Right lobe of liver (tissue), 6 donors: ENCODE measurements around the gene MAPK4. TPM values are rescaled to one million over a fixed set of nuclear protein-coding genes. Genes with fewer than 3 reads are reported as not detected.

ENCODE experiments used
- ATAC-seq, 4 donors: fragments of 200-7000 bp; cut with Tn5 transposase; one replicate each; pipeline ENCODE4 v1.9.1; 2020; ENCODE audit warnings: mild to moderate bottlenecking in 4 of 4, moderate library complexity in 4 of 4
- DNase-seq, 3 donors: peaks; one replicate each; pipeline ENCODE4 v3.0.0-alpha.2; 2020
- H3K27ac ChIP-seq, 3 donors: fragments of 200-600 bp; one replicate each; pipeline ENCODE4 v1.8.0; 2022
- H3K27me3 ChIP-seq, 2 donors: fragments of 200-600 bp; one replicate each; pipeline ENCODE4 v1.8.0; 2022
- H3K36me3 ChIP-seq, 4 donors: fragments of 200-600 bp; sonication (generic) in 1 of 4; one replicate each; pipeline versions ENCODE4 v1.5.1 to v1.8.0; 2017 to 2022; ENCODE audit warnings: control low read depth in 1 of 4
- H3K4me1 ChIP-seq, 4 donors: fragments of 200-600 bp; sonication (generic) in 1 of 4; one replicate each; pipeline versions ENCODE4 v1.5.1 to v1.8.0; 2017 to 2022; ENCODE audit warnings: control low read depth in 1 of 4
- H3K4me3 ChIP-seq, 3 donors: fragments of 200-600 bp; one replicate each; pipeline ENCODE4 v1.8.0; 2022
- H3K9me3 ChIP-seq, 4 donors: fragments of 200-600 bp; sonication (generic) in 1 of 4; one replicate each; pipeline versions ENCODE4 v1.5.1 to v1.8.0; 2017 to 2022; ENCODE audit warnings: control low read depth in 1 of 4
- POLR2A ChIP-seq: fragments of 450-650 bp; IDR thresholded peaks from one replicate; pipeline ENCODE4 v1.6.1; 2017; ENCODE audit warnings: antibody characterized with exemption, mild to moderate bottlenecking
- WGBS: methylation state at CpG from one replicate; pipeline ENCODE4 v1.1.6; 2018; ENCODE audit warnings: low coverage, low lambda C conversion rate; ENCODE audit not compliant: insufficient coverage; ENCODE audit errors: missing lambda C conversion rate; 5-methylcytosine and 5-hydroxymethylcytosine counted together
- intact Hi-C, 2 donors: fragments of 100-400 bp; cut with DNase I; formaldehyde crosslinking; loops; one replicate each; pipeline versions ENCODE4 v1.11.2 to v1.14.1; 2022
- total RNA-seq, 6 experiments: library from RNA; depleted of rRNA in 2 of 6; stranded (reverse); fragments of >200 nt in 2 of 6; fragmentation: NEBNext Ultra II Directional in 3 of 6; extraction: Animal tissue kit (Norgen Biotek cat#: 25700) in 3 of 6; gene quantifications; one replicate each; pipeline versions ENCODE4 v1.1.0 to v1.2.4, GENCODE V29; 2016 to 2023
- TF ChIP-seq, protein P1 (sequence below), 4 donors: fragments of 200-600 bp in 3 of 4; fragments of 450-650 bp in 1 of 4; IDR thresholded peaks; one replicate each; pipeline versions ENCODE4 v1.5.1 to v1.8.0; 2016 to 2022; ENCODE audit warnings: antibody characterized with exemption in 4 of 4, mild to moderate bottlenecking in 2 of 4
- donor health status: DM: no; HTN: yes; CAD: no.
- donor health status: DM: no; HTN: no; CAD: no.
- donor health status: DM: no; HTN: no; CAD: no.
- donor health status: DM: no; HTN: yes; CAD: no.
- donor health status: DM: no; HTN: yes; CAD: no.

Gene MAPK4
- total RNA-seq, 6 experiments from 2014 or later, result 0.33 to 8.3 (median 1.5) TPM

DNA sequence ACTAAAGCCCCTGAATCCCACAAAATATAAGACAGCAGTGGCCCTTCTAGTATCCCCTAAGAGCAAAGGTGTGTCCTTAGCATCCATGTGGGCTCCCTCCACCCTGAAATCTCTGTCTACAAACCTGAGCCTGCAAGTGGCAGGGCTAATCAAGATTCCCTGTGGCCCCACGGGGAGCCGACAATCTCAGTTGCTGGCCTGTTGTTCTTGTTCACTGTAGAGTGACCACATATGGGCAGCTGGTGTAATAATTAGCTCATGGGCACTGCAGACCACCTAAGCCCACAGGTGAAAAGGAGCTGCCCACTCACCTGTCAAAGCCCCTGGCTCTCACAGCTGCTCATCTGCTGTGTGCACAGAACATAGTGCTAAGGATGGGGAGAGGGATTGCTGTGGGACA is 157.7 kb downstream of the MAPK4 start:
- H3K36me3 ChIP-seq, result no peaks in the 10 kb centered on the region
- ATAC-seq (no peak), DNase-seq (no peak)
- H3K27me3 ChIP-seq, result no peaks in the 10 kb centered on the region
- intact Hi-C loops, result no loop called here
- H3K9me3 ChIP-seq, result no peaks in the 10 kb centered on the region
- no peaks in the 10 kb centered on the region for H3K4me1 ChIP-seq
- no peak for TF ChIP-seq POLR2A
- TF ChIP-seq, protein P1, sequence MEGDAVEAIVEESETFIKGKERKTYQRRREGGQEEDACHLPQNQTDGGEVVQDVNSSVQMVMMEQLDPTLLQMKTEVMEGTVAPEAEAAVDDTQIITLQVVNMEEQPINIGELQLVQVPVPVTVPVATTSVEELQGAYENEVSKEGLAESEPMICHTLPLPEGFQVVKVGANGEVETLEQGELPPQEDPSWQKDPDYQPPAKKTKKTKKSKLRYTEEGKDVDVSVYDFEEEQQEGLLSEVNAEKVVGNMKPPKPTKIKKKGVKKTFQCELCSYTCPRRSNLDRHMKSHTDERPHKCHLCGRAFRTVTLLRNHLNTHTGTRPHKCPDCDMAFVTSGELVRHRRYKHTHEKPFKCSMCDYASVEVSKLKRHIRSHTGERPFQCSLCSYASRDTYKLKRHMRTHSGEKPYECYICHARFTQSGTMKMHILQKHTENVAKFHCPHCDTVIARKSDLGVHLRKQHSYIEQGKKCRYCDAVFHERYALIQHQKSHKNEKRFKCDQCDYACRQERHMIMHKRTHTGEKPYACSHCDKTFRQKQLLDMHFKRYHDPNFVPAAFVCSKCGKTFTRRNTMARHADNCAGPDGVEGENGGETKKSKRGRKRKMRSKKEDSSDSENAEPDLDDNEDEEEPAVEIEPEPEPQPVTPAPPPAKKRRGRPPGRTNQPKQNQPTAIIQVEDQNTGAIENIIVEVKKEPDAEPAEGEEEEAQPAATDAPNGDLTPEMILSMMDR (IDR thresholded peaks at IDR 0.05), result no peak
- H3K4me3 ChIP-seq, result no peak overlapping the region
- no peak overlapping the region for H3K27ac ChIP-seq
- 80% methylated on average over 1 of the region's 2 CpGs for WGBS

DNA sequence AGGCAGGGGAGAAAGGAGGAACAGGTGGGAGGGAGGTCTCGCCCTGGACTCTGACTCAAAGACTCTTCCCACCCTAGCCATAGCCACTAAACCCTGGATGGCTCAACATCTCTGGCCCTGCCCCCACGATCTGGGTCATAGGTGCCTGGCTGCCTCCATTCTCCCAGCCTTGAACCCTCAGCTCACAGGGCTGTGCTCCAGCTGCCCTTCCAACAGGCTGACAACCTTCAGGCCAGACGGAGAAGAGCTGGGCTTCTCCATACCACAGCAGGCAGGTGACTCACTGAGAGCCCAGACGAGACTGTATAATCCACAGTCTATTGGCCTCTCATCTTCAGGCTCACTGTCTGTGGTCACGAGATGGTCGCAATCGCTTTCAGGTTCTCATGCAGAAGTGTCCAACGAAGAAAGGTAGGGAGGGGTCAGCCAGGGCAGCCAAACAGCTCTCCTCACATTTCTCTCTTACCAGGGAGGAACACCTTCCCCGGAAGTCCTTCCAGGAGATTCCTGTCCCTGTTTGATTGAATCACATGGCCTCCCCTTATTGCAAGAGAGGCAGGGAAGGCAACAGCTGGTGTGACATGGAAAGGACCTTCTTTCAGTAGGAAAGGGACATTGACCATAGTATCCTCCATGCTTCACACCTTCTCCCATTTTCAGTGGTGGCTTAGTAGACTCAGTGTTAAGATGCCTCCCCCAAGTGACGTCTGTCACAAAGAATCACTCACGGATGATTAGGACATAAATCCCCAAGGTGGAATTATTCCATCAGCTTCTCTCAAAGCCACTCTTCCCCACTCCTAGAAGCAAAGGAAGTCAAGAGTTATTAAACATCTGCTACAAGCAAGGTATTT is 159.8 kb downstream of the MAPK4 start:
- WGBS, result 74% methylated on average over 5 of the region's 11 CpGs
- TF ChIP-seq POLR2A, result no peak
- TF ChIP-seq, protein P1 (IDR thresholded peaks at IDR 0.05), result no peak
- no peak overlapping the region for H3K4me3 ChIP-seq
- H3K27me3 ChIP-seq, result no peaks in the 10 kb centered on the region
- ATAC-seq (no peak), DNase-seq (no peak)
- no peaks in the 10 kb centered on the region for H3K4me1 ChIP-seq
- H3K27ac ChIP-seq, result no peak overlapping the region
- intact Hi-C loops, result no loop called here
- no peaks in the 10 kb centered on the region for H3K9me3 ChIP-seq
- no peaks in the 10 kb centered on the region for H3K36me3 ChIP-seq

DNA sequence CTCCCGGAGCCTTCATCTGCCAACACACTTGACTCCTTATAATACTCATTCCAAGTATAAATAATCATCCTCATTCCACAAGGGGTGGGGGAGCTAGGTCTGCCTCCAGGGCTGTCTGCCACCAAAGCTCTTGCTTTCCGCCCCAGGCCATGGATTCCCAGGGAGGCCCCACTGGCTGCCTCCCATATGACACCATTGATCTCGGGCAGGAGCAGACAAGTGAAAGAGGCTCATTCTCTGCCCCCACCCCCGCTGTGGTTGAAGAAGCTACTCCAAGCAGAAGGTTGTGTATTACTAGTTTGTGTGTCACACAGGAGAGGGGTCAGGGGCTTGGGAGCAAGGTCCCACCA is 160.4 kb downstream of the MAPK4 start:
- Histone ChIP-seq H3K27me3 (no peaks in the 10 kb centered on the region), H3K4me3 (no peak overlapping the region), H3K27ac (no peak overlapping the region), H3K9me3 (no peaks in the 10 kb centered on the region), H3K36me3 (no peaks in the 10 kb centered on the region), H3K4me1 (no peaks in the 10 kb centered on the region)
- ATAC-seq (no peak), DNase-seq (no peak)
- intact Hi-C loops, result no loop called here
- 93% methylated on average over 3 of the region's 4 CpGs for WGBS
- TF ChIP-seq, protein P1 (IDR thresholded peaks at IDR 0.05), result no peak
- TF ChIP-seq POLR2A, result no peak

DNA sequence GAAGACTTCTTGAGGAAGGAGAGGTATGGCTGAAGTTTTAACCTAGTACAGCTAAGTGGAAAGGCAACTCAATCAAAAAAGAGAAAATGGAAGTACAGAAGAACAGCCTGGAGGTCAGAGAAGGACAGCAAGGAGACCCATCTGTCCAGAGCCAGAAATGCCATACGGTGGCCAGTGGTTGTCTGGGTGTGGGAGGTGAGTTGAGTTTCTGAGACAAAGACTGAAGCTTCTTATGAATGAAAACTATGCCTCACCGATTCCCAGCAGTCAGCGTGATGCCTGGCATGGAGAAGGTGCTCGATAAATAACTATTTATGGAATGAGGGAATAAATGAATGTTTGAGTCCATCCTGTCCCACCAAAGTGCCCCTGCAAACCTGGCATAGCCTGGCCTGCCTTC is 161.1 kb downstream of the MAPK4 start:
- Histone ChIP-seq H3K9me3 (no peaks in the 10 kb centered on the region), H3K4me1 (no peaks in the 10 kb centered on the region), H3K27me3 (no peaks in the 10 kb centered on the region), H3K36me3 (no peaks in the 10 kb centered on the region), H3K27ac (no peak overlapping the region), H3K4me3 (no peak overlapping the region)
- TF ChIP-seq, protein P1 (IDR thresholded peaks at IDR 0.05), result no peak
- no peak for TF ChIP-seq POLR2A
- DNase-seq (no peak), ATAC-seq (no peak)
- intact Hi-C loops, result no loop called here
- WGBS, result 94% methylated on average over 3 of the region's 4 CpGs
